Astrocyte of the hippocampus (primary cell): ENCODE measurements around the gene KCND1.
"Not testable (repeated sequence)": the region's sequence is repeated elsewhere in the genome, so short reads cannot be mapped to it uniquely, and the experiment has no call there.

Experiments used
- DNase-seq: peaks from one replicate; pipeline ENCODE4 v3.0.0; 2011; ENCODE audit warnings: low read depth, low spot score

The KCND1 gene

GRCh38 chrX:48971249-48972219 is at the start of gene KCND1:
KCND1 (minus strand) TSS chrX:48971844; CDS start chrX:48970271, 1,573 bp downstream.
- peak; percentile 76 for DNase-seq

DNA sequence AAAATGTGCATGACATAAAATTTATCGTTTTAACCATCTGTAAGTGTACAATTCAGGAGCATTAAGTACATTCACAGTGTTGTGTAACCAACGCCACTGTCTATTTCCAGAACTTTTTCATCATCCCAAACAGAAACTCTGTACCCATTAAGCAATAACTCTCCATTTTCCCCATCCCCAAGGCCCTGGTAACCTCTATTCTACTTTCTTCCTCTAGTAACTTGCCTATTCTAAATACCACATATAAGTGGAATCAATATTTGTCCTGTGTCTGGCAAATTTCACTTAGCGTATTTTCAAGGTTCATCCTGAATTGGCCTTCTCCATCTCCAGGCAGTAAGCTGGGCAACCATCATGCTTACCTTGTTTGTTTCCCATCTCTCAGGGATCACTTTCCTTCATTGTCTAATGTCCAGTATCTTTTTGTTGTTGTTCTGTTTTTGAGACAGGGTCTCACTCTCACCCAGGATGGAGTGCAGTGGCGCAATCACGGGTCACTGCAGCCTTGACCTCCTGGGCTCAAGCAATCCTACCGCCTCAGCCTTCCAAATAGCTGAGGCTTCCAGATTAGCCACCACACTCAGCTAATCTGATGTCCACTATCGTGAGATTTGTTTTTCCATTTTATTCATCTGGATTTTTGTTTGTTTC is 48.1 kb upstream of the KCND1 start:
- DNase-seq, result no peak

GRCh38 chrX:49019050-49019449 is 47.4 kb upstream of the KCND1 start:
- DNase-seq, result no peak

DNA sequence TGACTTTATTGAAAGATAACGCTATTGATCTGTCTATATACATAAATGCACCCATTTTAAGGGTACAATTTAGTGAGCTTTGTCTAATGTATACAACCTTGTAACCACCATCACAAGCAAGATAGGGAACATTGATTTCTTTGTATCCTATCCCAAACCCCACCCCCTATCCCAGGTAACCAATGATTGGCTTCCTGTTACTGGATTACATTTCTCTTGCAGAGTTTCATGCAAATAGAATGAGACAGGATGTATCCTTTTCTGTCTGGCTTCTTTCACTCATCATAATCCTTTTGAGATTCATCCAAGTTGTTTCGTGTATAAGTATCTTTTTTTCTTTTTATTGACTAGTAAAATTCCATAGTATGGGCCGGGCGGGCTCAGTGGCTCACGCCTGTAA is 32.1 kb upstream of the KCND1 start:
- DNase-seq, result no peak

- DNase-seq, result peak; percentile 93
Measured at GRCh38 chrX:49002091-49002935, 30.7 kb upstream of the KCND1 start, which contains the start of gene GRIPAP1. GRIPAP1 (minus strand) TSS chrX:49002264; CDS start chrX:49002229, 35 bp downstream.

GRCh38 chrX:49001521-49002090 is 30.0 kb upstream of the KCND1 start:
- peak; percentile 42 for DNase-seq

GRCh38 chrX:49000636-49001035 is 29.0 kb upstream of the KCND1 start:
- DNase-seq, result no peak

- DNase-seq, result no peak
Measured at GRCh38 chrX:48999030-48999429, 27.4 kb upstream of the KCND1 start.

GRCh38 chrX:48998391-48998790 is 26.7 kb upstream of the KCND1 start:
- DNase-seq, result no peak

GRCh38 chrX:48997865-48998264 is 26.2 kb upstream of the KCND1 start:
- DNase-seq, result no peak

DNA sequence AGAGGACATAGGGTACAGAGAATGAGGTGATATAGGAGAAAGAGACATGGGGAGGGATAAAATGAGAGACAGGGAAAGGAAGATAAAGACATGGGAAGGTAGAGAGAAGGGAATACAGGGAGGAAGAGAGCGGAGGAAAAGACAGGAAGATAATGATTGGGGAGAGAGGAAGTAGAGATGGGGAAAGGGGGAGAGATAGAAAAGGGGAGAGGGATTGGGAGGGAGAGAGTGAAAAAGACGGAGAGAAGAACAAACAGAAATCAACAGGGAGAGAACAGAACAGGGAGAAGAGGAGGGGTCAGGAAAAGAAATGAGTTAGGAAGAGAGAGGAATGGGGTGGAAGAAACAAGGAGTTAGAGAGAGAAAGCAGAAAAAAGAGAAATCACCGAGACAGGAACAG is 25.8 kb upstream of the KCND1 start:
- DNase-seq, result no peak

GRCh38 chrX:48996969-48997368 is 25.3 kb upstream of the KCND1 start:
- DNase-seq, result no peak

- DNase-seq, result no peak
Measured at GRCh38 chrX:48992341-48992740, 20.7 kb upstream of the KCND1 start.

DNA sequence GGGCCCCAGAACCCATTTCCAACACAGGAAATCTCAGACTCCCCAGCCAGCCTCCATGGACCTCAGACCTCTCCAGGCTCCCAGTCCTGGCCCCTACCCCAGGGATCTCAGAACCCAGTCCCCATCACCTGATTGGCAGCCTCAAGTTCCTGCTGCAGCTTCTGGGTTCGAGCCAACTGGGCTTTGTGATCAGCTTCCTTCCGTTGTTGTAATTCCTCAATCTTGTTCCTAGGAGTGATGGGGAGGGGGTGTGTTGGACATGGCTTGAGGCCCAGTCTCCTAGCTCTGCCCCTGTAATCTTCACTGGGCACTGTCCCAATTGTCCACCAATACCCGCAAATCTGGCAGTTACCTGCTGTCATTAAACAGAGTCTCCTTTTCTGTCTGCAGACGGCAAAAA is 17.8 kb upstream of the KCND1 start:
- no peak for DNase-seq

- no peak for DNase-seq
Measured at GRCh38 chrX:48983896-48984295, 12.3 kb upstream of the KCND1 start.

DNA sequence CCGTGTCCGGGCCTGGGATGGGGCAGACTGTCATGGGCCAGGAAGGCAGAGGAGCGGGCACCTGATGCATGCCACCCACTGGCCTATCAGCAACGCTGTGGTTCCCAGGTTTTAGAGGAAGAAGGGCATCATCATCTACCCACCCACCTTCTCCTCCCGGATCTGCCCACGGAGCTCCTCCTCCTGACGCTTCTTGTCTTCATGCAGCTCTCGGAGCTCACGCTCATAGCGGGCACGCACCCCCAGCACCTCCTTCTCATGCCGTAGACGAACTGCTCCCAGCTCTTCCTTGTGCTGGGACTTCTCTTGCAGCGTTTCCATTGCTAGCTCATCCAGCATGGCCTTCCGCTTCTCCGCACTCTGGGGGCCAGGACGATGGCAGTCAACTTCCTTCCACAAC is 11.4 kb upstream of the KCND1 start:
- DNase-seq, result no peak

GRCh38 chrX:48981178-48981577 is 9.5 kb upstream of the KCND1 start:
- no peak for DNase-seq

DNA sequence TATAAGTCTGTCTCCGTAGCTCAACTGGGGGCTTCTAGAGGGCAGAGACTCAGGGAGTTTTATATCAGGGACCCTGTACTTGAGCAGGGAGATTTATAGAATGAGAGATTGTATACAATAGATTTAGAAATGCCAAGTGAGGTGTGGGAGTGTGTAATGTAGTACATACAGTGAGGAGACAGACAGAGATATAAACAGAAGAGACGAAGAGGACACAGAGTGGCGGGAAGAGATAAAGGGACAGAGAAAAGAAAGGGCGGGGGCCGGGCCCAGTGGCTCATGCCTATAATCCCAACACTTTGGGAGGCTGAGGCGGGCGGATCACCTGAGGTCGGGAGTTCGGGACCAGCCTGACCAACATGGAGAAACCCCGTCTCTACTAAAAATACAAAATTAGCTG is 8.7 kb upstream of the KCND1 start:
- DNase-seq, result not testable (repeated sequence)

GRCh38 chrX:48978226-48978625 is 6.6 kb upstream of the KCND1 start:
- no peak for DNase-seq

DNA sequence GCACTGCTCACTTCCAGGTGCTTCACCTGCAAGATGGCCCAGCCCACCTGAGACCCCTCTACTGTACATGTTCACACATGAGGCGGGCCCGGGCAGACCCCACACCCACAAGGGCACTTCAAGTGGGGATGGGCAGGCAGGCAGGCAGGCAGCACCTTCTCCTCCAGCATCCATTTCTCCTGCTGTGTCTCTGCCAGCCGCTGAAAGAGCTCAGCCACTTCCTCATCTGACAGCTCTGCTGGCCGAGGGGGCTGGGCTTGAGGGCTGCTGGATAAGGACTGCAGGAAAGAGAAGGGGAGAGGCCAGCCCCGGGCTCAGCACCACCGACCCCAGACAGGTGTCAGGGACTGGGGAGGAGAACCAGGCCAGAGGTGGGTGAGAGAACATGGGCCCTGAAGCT is 4.4 kb upstream of the KCND1 start:
- no peak for DNase-seq

GRCh38 chrX:48975541-48975940 is 3.9 kb upstream of the KCND1 start:
- no peak for DNase-seq

DNA sequence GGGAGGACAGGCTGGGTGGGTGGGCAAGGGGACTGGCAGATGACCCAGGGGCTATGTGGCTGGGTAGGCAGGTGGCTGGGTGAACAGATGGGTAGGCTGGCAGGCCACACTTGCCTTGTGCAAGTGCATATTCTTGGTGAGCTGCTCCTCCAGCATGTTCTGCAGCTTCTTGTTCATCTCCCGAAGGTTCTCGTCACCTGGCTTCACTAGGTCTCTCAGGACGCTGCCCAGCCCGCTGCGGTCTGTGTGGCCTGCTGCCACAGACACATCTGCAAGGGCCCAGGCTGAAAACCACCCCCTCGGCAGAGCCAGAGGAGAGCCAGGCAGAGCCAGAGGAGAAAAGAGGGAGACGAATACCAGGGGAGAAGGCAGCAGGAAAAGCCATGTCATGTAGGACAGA is 3.4 kb upstream of the KCND1 start:
- no peak for DNase-seq
